ENCODE data around the gene MSRB1. TPM values are rescaled to one million over a fixed set of nuclear protein-coding genes. Genes with fewer than 3 reads are reported as not detected.

Gene MSRB1
- total RNA-seq, 4 donors from 2014 or later: 16.7 to 40.7 (median 35.2) TPM

DNA sequence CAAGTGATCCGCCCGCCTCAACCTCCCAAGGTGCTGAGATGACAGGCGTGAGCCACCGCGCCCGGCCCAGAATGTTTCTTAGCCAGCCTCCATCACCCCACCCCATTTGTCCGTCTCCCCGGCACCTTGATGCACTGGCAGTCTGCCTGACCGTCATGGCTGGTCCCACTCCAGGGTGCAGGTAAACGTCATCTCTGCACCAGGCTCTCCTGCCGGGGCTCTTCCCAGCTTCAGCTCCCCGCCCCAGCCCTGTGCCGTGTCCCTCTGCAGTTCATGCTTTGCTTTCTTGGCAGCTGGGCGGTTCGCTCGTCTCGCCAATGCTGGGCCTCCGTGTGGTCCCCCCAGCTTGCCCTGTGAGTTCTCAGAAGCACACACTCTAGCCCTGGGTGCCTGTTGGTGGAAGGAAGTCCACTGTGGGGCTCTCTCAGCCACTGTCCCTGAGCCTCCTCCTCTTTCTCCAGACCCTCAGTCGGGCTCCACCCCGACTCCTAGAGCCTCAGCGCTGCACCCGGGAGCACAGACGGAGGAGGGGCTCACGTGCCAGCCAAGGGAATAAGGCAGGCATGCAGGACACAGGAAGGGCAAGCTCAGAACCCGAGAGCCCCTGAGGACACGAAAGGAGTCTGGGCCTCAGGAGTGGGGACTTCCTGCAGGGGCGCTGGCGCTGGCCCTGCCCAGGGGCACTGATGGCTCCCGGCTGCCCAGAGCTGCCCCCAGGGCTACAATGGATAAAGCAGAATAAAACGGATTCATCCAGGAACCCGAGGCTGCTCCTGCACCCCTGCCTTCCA, 36.7 kb downstream of the MSRB1 start:
- intact Hi-C loops (cut with DNase I; ENCODE audit: low total_unique reads) (no loop called here), in situ Hi-C loops (cut with MboI; ENCODE audit: low sequenced_read_pairs in 4 of 4) (no loop called here)
- no peak for ATAC-seq
- H3K27ac ChIP-seq: no peak overlapping the region
- no peak overlapping the region for H3K4me3 ChIP-seq
- DNase-seq: no peak
- no peaks in the 10 kb centered on the region for H3K9me3 ChIP-seq
- TF ChIP-seq, protein P1, sequence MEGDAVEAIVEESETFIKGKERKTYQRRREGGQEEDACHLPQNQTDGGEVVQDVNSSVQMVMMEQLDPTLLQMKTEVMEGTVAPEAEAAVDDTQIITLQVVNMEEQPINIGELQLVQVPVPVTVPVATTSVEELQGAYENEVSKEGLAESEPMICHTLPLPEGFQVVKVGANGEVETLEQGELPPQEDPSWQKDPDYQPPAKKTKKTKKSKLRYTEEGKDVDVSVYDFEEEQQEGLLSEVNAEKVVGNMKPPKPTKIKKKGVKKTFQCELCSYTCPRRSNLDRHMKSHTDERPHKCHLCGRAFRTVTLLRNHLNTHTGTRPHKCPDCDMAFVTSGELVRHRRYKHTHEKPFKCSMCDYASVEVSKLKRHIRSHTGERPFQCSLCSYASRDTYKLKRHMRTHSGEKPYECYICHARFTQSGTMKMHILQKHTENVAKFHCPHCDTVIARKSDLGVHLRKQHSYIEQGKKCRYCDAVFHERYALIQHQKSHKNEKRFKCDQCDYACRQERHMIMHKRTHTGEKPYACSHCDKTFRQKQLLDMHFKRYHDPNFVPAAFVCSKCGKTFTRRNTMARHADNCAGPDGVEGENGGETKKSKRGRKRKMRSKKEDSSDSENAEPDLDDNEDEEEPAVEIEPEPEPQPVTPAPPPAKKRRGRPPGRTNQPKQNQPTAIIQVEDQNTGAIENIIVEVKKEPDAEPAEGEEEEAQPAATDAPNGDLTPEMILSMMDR (IDR thresholded peaks at IDR 0.05 in 4 of 5, conservative IDR thresholded peaks at IDR 0.05 in 1 of 5): no peak
- TF ChIP-seq POLR2A (IDR thresholded peaks at IDR 0.05): no peak
- H3K36me3 ChIP-seq: no peaks in the 10 kb centered on the region
- peaks cover 18 to 50% (median 34%) of the 10 kb centered on the region in 3 donors for H3K27me3 ChIP-seq
- H3K4me1 ChIP-seq: no peaks in the 10 kb centered on the region

DNA sequence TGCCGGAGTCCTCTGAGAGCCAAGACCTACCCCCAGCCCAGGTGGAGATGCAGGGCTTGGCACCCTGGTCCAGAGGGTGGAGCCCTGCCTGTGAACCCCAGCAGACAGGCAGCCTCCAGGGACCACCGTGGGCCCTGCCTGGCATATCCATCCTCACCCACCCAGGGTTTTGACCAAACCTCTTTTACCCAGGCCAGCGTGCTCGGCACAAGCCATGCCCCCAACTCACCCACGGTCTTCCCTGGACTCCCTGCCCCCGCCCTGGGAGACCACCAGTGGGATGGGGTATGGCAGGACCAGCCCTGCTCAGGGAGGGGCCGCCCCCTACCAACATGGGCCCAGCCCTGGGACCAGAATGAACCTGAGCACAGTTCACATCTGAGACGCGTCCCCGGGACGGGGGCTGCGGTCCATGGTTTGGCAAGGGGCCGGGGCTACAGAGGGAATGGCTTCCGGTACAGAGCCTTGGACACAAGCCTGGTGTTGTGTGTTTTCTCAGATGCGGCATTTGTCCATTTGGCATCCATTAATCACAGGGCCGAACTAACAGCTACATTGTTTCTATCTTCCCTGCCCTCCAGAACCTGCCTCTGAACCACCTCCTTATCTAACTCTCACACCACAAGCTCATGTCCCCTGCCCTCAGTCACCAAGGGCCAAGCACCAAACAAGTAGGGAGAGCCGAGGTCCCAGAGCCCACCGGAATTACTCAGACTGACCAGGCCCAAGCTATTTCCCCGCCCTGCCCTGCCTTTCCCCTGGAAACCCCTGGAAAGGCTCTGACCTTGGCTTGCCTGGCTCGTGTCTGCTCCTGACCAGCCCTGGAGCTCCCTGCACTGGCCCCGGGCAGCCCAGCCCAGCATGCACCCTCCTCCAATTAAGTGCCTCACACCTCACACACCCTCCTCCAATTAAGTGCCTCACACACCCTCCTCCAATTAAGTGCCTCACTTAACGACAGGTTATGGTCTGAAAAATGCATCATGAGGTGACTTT, 38.9 kb downstream of the MSRB1 start:
- ATAC-seq: no peak
- in situ Hi-C loops (cut with MboI; ENCODE audit: low sequenced_read_pairs in 4 of 4): no loop called here
- no peaks in the 10 kb centered on the region for H3K4me1 ChIP-seq
- no peak for TF ChIP-seq POLR2A (IDR thresholded peaks at IDR 0.05)
- TF ChIP-seq, protein P1 (IDR thresholded peaks at IDR 0.05 in 4 of 5, conservative IDR thresholded peaks at IDR 0.05 in 1 of 5): no peak
- DNase-seq: no peak
- H3K9me3 ChIP-seq: no peaks in the 10 kb centered on the region
- H3K27ac ChIP-seq: no peak overlapping the region
- H3K4me3 ChIP-seq: no peak overlapping the region
- intact Hi-C loops (cut with DNase I; ENCODE audit: low total_unique reads): no loop called here
- H3K36me3 ChIP-seq: no peaks in the 10 kb centered on the region
- peaks cover 30 to 53% (median 36%) of the 10 kb centered on the region in 3 donors for H3K27me3 ChIP-seq

DNA sequence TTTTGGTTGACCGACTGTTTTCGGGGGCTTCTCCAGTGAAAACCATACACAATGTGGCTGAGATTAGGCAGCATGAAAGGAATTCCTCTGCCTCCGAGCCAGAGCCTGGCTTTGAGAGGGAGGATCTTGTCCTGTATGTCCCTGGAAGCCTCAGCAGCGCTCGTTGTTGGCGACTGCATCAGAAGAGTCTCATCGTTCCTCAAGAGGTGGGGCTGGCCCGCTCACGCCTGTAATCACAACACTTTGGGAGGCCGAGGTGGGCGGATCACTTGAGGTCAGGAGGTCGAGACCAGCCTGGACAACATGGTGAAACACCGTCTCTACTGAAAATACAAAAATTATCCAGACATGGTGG, 39.8 kb downstream of the MSRB1 start:
- Histone ChIP-seq H3K4me3 (no peak overlapping the region), H3K9me3 (no peaks in the 10 kb centered on the region), H3K27ac (no peak overlapping the region), H3K27me3 (peaks cover 34 to 44% (median 36%) of the 10 kb centered on the region in 3 donors), H3K36me3 (no peaks in the 10 kb centered on the region), H3K4me1 (no peaks in the 10 kb centered on the region)
- DNase-seq (no peak), ATAC-seq (no peak)
- in situ Hi-C loops (cut with MboI; ENCODE audit: low sequenced_read_pairs in 4 of 4) (no loop called here), intact Hi-C loops (cut with DNase I; ENCODE audit: low total_unique reads) (no loop called here)
- TF ChIP-seq, protein P1 (IDR thresholded peaks at IDR 0.05 in 4 of 5, conservative IDR thresholded peaks at IDR 0.05 in 1 of 5): no peak
- TF ChIP-seq POLR2A (IDR thresholded peaks at IDR 0.05): no peak

DNA sequence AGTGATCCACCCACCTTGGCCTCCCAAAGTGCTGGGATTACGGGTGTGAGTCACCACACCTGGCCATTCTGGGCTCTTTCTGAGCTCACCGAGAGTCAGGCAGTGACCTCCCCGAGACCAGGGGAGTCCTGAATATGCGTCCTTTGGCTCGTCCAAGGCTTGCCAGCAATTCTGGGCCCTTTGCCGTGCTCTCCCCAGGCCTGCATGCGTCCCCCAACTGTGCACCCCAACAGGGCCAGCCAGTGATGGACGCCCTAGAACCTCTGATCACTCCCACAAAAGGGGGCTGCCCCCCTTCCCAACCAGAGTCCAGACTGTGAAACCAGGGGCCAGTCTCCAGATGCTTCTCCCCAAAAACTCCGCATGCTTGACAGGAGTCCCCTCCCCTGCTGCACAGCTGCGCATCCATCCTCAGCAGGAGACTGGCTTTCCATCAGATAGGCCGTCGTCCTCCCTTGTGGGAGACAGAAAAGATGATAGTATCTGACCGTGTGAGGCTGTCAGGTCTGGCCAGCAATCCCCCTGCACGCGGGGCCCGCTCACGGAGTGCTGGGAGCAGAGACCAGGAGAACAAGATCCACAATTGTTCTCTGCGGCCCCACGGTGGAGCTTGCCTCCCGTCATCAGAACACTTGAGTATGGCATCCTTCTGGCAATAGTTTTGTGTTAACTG, 40.3 kb downstream of the MSRB1 start:
- in situ Hi-C loops (cut with MboI; ENCODE audit: low sequenced_read_pairs in 4 of 4): no loop called here
- Histone ChIP-seq H3K9me3 (no peaks in the 10 kb centered on the region), H3K27me3 (peaks cover 29 to 39% (median 36%) of the 10 kb centered on the region in 3 donors), H3K27ac (no peak overlapping the region), H3K4me1 (no peaks in the 10 kb centered on the region), H3K36me3 (no peaks in the 10 kb centered on the region), H3K4me3 (no peak overlapping the region)
- DNase-seq: no peak
- intact Hi-C loops (cut with DNase I; ENCODE audit: low total_unique reads): no loop called here
- no peak for ATAC-seq
- TF ChIP-seq, protein P1 (IDR thresholded peaks at IDR 0.05 in 4 of 5, conservative IDR thresholded peaks at IDR 0.05 in 1 of 5): no peak
- TF ChIP-seq POLR2A (IDR thresholded peaks at IDR 0.05): no peak
